ENCODE measurements around the gene ATF7IP2. TPM values are rescaled to one million over a fixed set of nuclear protein-coding genes. Genes with fewer than 3 reads are reported as not detected.
"Not testable (repeated sequence)": the region's sequence is repeated elsewhere in the genome, so short reads cannot be mapped to it uniquely, and the experiment has no call there.

The ATF7IP2 gene
- total and polyA plus RNA-seq, 12 donors, result 19.4 to 62.6 (median 35.8) TPM

GRCh38 chr16:10343124-10343760 is 42.6 kb upstream of the ATF7IP2 start:
- Histone ChIP-seq H3K9me3 (peaks cover 0 to 72% (median 19%) of the 10 kb centered on the region in 11 donors), H3K4me3 (no peak overlapping the region), H3K27ac (no peak overlapping the region), H3K27me3 (no peaks in the 10 kb centered on the region), H3K36me3 (no peaks in the 10 kb centered on the region), H3K4me1 (no peaks in the 10 kb centered on the region)
- DNase-seq (no peak), ATAC-seq (no peak)
- no peak for TF ChIP-seq CTCF (IDR thresholded peaks at IDR 0.05)
- intact Hi-C loops (cut with DNase I), result no loop called here
- 64 to 67% methylated on average over 9 of the region's 9 CpGs for WGBS, 2 donors

GRCh38 chr16:10344699-10345098 is 41.2 kb upstream of the ATF7IP2 start:
- H3K4me1 ChIP-seq; DNase-seq; intact Hi-C loops (cut with DNase I); ATAC-seq; H3K27ac ChIP-seq; H3K36me3 ChIP-seq; H3K4me3 ChIP-seq; H3K27me3 ChIP-seq: not testable (repeated sequence)
- peaks cover 0 to 59% (median 19%) of the 10 kb centered on the region in 11 donors for H3K9me3 ChIP-seq
- WGBS, 2 donors, result 77 to 98% methylated on average over 1 of the region's 1 CpG

GRCh38 chr16:10345629-10346028 is 40.2 kb upstream of the ATF7IP2 start:
- WGBS, 2 donors, result 93 to 97% methylated on average over 3 of the region's 3 CpGs
- TF ChIP-seq CTCF (IDR thresholded peaks at IDR 0.05), result no peak
- Histone ChIP-seq H3K36me3 (no peaks in the 10 kb centered on the region), H3K4me1 (no peaks in the 10 kb centered on the region), H3K4me3 (no peak overlapping the region), H3K27me3 (no peaks in the 10 kb centered on the region), H3K27ac (no peak overlapping the region), H3K9me3 (peaks cover 0 to 50% (median 10%) of the 10 kb centered on the region in 11 donors)
- no peak for ATAC-seq
- intact Hi-C loops (cut with DNase I), result no loop called here
- no peak for DNase-seq

GRCh38 chr16:10349851-10350250 is 36.0 kb upstream of the ATF7IP2 start:
- no peaks in the 10 kb centered on the region for H3K27me3 ChIP-seq
- intact Hi-C loops (cut with DNase I), result no loop called here
- no peak overlapping the region for H3K27ac ChIP-seq
- no peak for DNase-seq
- no peaks in the 10 kb centered on the region for H3K36me3 ChIP-seq
- WGBS, 2 donors, result 83 to 85% methylated on average over 5 of the region's 5 CpGs
- ATAC-seq, result no peak
- no peaks in the 10 kb centered on the region for H3K4me1 ChIP-seq
- no peak overlapping the region for H3K4me3 ChIP-seq
- no peak for TF ChIP-seq CTCF (IDR thresholded peaks at IDR 0.05)
- H3K9me3 ChIP-seq, result peaks cover 0 to 14% (median 0%) of the 10 kb centered on the region in 11 donors

GRCh38 chr16:10352262-10352661 is 33.6 kb upstream of the ATF7IP2 start:
- Histone ChIP-seq H3K27ac (no peak overlapping the region), H3K9me3 (peaks cover 0 to 10% (median 0%) of the 10 kb centered on the region in 11 donors), H3K4me3 (no peak overlapping the region), H3K27me3 (no peaks in the 10 kb centered on the region), H3K36me3 (no peaks in the 10 kb centered on the region), H3K4me1 (no peaks in the 10 kb centered on the region)
- ATAC-seq, result no peak
- no peak for DNase-seq
- intact Hi-C loops (cut with DNase I), result no loop called here
- 48 to 61% methylated on average over 2 of the region's 2 CpGs for WGBS, 2 donors
- TF ChIP-seq CTCF (IDR thresholded peaks at IDR 0.05), result no peak
